ENCODE data around the gene FRMD4A. TPM values are rescaled to one million over a fixed set of nuclear protein-coding genes. Genes with fewer than 3 reads are reported as not detected.

The FRMD4A gene
- total and polyA plus RNA-seq, 2 of the 4 experiments (the other 2 are of a cell fraction), result 30.3 to 68.8 TPM

DNA sequence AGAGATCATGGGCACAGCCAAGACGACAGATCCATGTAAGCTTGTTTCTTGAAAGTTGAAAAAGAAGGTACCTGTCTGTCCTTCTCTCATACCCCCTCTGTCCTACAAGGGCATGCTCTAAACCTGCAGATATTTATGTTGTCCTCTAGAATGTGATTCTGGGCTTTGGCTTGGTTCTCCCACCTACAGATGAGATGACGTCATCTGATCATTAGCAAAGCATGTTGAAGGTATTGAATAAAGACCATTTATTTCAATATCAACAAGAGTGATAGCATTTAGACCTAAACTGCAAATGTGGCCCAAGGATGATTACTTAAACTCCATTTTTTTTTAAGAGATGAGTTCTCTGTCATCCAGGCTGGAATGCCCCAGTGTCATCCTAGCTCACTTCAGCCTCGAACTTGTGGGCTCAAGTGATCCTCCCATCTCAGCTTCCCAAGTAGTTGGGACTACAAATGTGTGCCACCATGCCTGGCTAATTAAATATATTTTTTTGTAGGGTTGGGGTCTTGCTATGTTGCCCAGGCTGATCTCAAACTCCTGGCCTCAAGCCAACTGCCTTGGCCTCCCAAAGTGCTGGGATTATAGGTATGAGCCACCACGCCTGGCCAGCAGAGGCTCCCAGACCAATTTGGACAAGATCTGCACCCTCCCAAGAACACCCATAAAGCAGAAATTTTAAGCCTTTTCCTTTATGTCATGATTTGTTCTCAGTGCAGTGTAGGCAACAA, 559.8 kb downstream of the FRMD4A start:
- no peaks in the 10 kb centered on the region for H4K20me1 ChIP-seq (ENCODE audit: insufficient read depth, low read length)
- H2AK5ac ChIP-seq (ENCODE audit: low read depth, low read length), result no peak overlapping the region
- H3K4ac ChIP-seq (ENCODE audit: low read depth, low read length), result no peak overlapping the region; the same call in 1 of the 2 replicates
- peaks cover 8% of the 10 kb centered on the region for H3K9me1 ChIP-seq (ENCODE audit: insufficient read depth, low read length)
- H3K4me1 ChIP-seq (ENCODE audit: control insufficient read depth, insufficient read depth, low read length), result peaks cover 9% of the 10 kb centered on the region
- ATAC-seq (ENCODE audit: low read depth) (no peak), DNase-seq (no peak)
- TF ChIP-seq MAFK (IDR thresholded peaks at IDR 0.05; ENCODE audit: low read depth, low read length) (no peak), SMC3 (IDR thresholded peaks at IDR 0.05; ENCODE audit: low read depth, low read length) (no peak), CHD1 (IDR thresholded peaks at IDR 0.05; ENCODE audit: low read depth, low read length) (no peak), BHLHE40 (IDR thresholded peaks at IDR 0.05; ENCODE audit: low read depth, low read length) (no peak), CEBPB (IDR thresholded peaks at IDR 0.05; ENCODE audit: low read depth, low read length) (no peak)
- TF ChIP-seq, protein P1, sequence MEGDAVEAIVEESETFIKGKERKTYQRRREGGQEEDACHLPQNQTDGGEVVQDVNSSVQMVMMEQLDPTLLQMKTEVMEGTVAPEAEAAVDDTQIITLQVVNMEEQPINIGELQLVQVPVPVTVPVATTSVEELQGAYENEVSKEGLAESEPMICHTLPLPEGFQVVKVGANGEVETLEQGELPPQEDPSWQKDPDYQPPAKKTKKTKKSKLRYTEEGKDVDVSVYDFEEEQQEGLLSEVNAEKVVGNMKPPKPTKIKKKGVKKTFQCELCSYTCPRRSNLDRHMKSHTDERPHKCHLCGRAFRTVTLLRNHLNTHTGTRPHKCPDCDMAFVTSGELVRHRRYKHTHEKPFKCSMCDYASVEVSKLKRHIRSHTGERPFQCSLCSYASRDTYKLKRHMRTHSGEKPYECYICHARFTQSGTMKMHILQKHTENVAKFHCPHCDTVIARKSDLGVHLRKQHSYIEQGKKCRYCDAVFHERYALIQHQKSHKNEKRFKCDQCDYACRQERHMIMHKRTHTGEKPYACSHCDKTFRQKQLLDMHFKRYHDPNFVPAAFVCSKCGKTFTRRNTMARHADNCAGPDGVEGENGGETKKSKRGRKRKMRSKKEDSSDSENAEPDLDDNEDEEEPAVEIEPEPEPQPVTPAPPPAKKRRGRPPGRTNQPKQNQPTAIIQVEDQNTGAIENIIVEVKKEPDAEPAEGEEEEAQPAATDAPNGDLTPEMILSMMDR (conservative IDR thresholded peaks at IDR 0.05; ENCODE audit: low read depth, low read length), result no peak
- dilution Hi-C loops (cut with HindIII; ENCODE audit: low sequenced_read_pairs, unreplicated experiment) (no loop called here), intact Hi-C loops (cut with micrococcal nuclease) (no loop called here), in situ Hi-C loops (cut with MboI; ENCODE audit: low sequenced_read_pairs) (loop anchor here (10.0 kb wide), 2 partner anchors 156 to 396 kb away; no protein-coding TSS in a partner anchor)
- no peak overlapping the region for H2AK9ac ChIP-seq (replicated peaks; ENCODE audit: low read depth, low read length, poor library complexity)
- H2BK20ac ChIP-seq (ENCODE audit: low read depth, low read length), result peak overlapping the region; percentile 6; the same call in 1 of the 2 replicates
- H2BK15ac ChIP-seq (ENCODE audit: low read depth, low read length), result no peak overlapping the region
- CTCF ChIA-PET, result interaction anchor here (0.5 kb wide), 1 partner anchor 57 kb away, joined by 3 read pairs; no protein-coding TSS in a partner anchor
- WGBS, 2 experiments (ENCODE audit: extremely low coverage in 2 of 2, insufficient read length in 1 of 2), result 100% methylated on average over 1 of the region's 4 CpGs; no CpG with 5 or more reads in 1 of the 2 experiments
- H3K9ac ChIP-seq (ENCODE audit: low read depth, low read length), result no peak overlapping the region
- no peak overlapping the region for H3K4me2 ChIP-seq (ENCODE audit: low read depth, low read length)
- peaks cover 25 to 64% of the 10 kb centered on the region in 2 experiments for H3K79me1 ChIP-seq (ENCODE audit: low read depth in 1 of 2, low read length in 2 of 2)
- no peak overlapping the region for H3K23ac ChIP-seq (ENCODE audit: low read depth, low read length)
- H2AFZ ChIP-seq (replicated peaks; ENCODE audit: low read length, poor library complexity), result no peak overlapping the region
- no peak overlapping the region; the same call in 1 of the 2 replicates for H3K14ac ChIP-seq (replicated peaks; ENCODE audit: low read depth, low read length)
- H2BK5ac ChIP-seq (ENCODE audit: low read depth, low read length, poor library complexity, severe bottlenecking), result no peak overlapping the region
- peaks cover 6% of the 10 kb centered on the region for H3K36me3 ChIP-seq (ENCODE audit: control insufficient read depth, insufficient read depth, low read length)
- no peaks in the 10 kb centered on the region for H3K27me3 ChIP-seq (ENCODE audit: control insufficient read depth, insufficient read depth, low read length)
- no TSS peak for BruUV-seq (replicated peaks)
- POLR2A ChIA-PET (ENCODE audit: unreplicated experiment), result no interaction called here
- H3K27ac ChIP-seq (ENCODE audit: insufficient read depth, low read length), result no peak overlapping the region
- peaks cover 2% of the 10 kb centered on the region for H3K9me3 ChIP-seq (ENCODE audit: control insufficient read depth, insufficient read depth, low read length)
- H2BK120ac ChIP-seq (ENCODE audit: low read depth, low read length), result peak overlapping the region; percentile 37; the same call in 1 of the 2 replicates
- H4K8ac ChIP-seq (ENCODE audit: low read depth in 2 of 2, low read length in 2 of 2), result no peak overlapping the region
- no peak overlapping the region for H3K4me3 ChIP-seq (ENCODE audit: insufficient read depth, low read depth, low read length)
- H3K56ac ChIP-seq (ENCODE audit: extremely low read depth, insufficient read depth, low read length), result no peak overlapping the region
- H4K91ac ChIP-seq (ENCODE audit: insufficient read depth, low read depth, low read length), result no peak overlapping the region
- H3K18ac ChIP-seq (ENCODE audit: low read depth, low read length), result no peak overlapping the region; the same call in 1 of the 2 replicates
- H4K5ac ChIP-seq (ENCODE audit: low read depth, low read length), result no peak overlapping the region

All from IMR-90 (cell line).